Stimulated activated CD4-positive, alpha-beta T cell treated with anti-CD3 and anti-CD28 coated beads, Interleukin-2, amount 100 ng/mL, for 48 hours (primary cell): ENCODE data around the gene DACT2.
"Not testable (repeated sequence)": the region's sequence is repeated elsewhere in the genome, so short reads cannot be mapped to it uniquely, and the experiment has no call there.

Source experiments
- DNase-seq, 2 donors: peaks; one replicate each; pipeline ENCODE4 v3.0.0-alpha.2; 2020

DACT2 gene

GRCh38 chr6:168320634-168321033 lies 1.1 kb upstream of the DACT2 start:
- DNase-seq, result no peak

- no peak for DNase-seq
These were observed 848 bp downstream of the DACT2 start for GRCh38 chr6:168318579-168319278.

- no peak for DNase-seq
These were observed 1.5 kb downstream of the DACT2 start for GRCh38 chr6:168318090-168318489.

GRCh38 chr6:168315596-168315995 lies 4.0 kb downstream of the DACT2 start:
- DNase-seq, result no peak

GRCh38 chr6:168314948-168315347 lies 4.6 kb downstream of the DACT2 start:
- DNase-seq, result no peak

GRCh38 chr6:168314021-168314420 lies 5.6 kb downstream of the DACT2 start:
- no peak for DNase-seq

- DNase-seq, result no peak
These were observed 6.1 kb downstream of the DACT2 start for GRCh38 chr6:168313431-168314011.

- not testable (repeated sequence) for DNase-seq
These were observed 7.5 kb downstream of the DACT2 start for GRCh38 chr6:168312125-168312507.

GRCh38 chr6:168311410-168312124 lies 8.0 kb downstream of the DACT2 start:
- DNase-seq, result no peak

- DNase-seq, result no peak
These were observed 8.6 kb downstream of the DACT2 start for GRCh38 chr6:168310945-168311344.

GRCh38 chr6:168310403-168310802 lies 9.2 kb downstream of the DACT2 start:
- DNase-seq, result no peak

GRCh38 chr6:168309997-168310396 lies 9.6 kb downstream of the DACT2 start:
- no peak for DNase-seq

- DNase-seq, result no peak
These were observed 10.4 kb downstream of the DACT2 start for GRCh38 chr6:168309183-168309582.

GRCh38 chr6:168308390-168309144 lies 11.0 kb downstream of the DACT2 start:
- DNase-seq, result no peak

- no peak for DNase-seq
These were observed 11.9 kb downstream of the DACT2 start for GRCh38 chr6:168307695-168308021.

GRCh38 chr6:168307015-168307694 lies 12.4 kb downstream of the DACT2 start:
- no peak for DNase-seq

- DNase-seq, result no peak
These were observed 13.7 kb downstream of the DACT2 start for GRCh38 chr6:168305863-168306262.

GRCh38 chr6:168305096-168305749 lies 14.4 kb downstream of the DACT2 start:
- DNase-seq, result no peak

- DNase-seq, result no peak
These were observed 14.9 kb downstream of the DACT2 start for GRCh38 chr6:168304752-168305015.

GRCh38 chr6:168303982-168304751 lies 15.4 kb downstream of the DACT2 start:
- no peak for DNase-seq

- DNase-seq, result no peak
These were observed 17.0 kb downstream of the DACT2 start for GRCh38 chr6:168302534-168302933.
